Kidney capillary endothelial cell (primary cell): ENCODE data around the gene TRMU.
A peak's percentile ranks its signal among the peaks of the same experiment; 100 is the strongest.

Source experiments
- DNase-seq: peaks from one replicate; pipeline ENCODE4 v3.0.0-alpha.2; 2018; ENCODE audit warnings: low spot score

The TRMU gene

DNA sequence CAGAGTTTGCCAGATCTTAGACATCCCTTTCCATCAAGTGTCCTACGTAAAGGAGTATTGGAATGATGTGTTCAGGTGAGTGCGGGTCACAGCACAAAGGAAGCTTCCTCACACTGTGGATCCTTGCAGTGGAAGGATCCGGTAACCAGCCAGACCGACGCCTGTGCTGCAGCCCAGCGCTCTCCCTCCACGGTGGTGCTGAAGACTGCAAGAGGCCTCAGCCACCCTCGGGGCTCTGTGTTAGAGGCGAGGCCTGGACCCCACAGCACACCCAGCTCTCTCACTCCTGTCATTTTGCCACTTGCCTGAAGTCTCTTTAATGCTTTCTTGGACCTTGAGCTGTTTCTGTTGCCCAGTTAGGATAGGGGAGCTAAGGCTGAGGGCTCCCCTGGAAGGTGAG lies 2.4 kb downstream of the TRMU start:
- no peak for DNase-seq

DNA sequence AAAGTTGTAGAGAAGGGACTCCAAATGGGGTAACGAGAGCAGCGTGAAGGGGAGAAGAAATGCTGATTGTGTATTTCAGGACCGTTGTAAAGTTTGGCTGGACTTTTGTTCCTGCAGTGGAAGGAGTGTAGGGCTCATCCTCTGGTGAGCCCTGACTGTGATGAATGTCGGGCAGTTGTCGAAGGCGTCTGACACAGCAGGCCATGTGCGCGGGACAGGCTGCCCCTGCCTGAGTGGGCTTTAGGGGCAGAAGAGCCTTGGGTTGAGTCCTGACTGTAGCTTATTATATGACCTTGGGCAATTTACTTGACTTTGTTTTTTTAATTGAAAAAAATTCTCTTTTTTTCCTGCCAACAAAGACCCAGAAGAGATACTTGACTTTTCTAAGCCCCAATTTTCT lies 3.1 kb downstream of the TRMU start:
- DNase-seq: no peak

GRCh38 chr22:46339956-46340355 lies 4.4 kb downstream of the TRMU start:
- no peak for DNase-seq

- no peak for DNase-seq
Measured at GRCh38 chr22:46340676-46341075, 5.2 kb downstream of the TRMU start.

GRCh38 chr22:46346680-46347405 lies 11.3 kb downstream of the TRMU start:
- no peak for DNase-seq

DNA sequence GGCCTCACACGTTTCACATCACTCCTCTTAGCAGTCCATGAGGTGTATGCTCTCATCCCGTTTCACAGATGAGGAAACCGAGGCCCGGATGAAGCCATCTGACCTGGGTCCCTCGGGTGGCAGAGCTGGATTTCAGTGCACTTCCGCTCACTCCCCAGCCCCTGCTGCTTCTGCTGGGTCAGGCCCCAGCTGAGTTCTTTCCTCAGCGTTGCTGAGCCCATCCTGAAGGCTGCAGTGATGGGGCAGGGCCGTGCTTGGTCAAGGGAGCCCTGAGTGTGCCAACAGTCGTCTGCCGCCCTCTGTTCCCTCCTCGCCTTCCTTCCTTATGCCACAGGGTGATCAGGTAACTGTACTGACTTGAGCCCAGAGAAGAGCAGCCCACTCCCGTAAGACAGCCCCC lies 12.1 kb downstream of the TRMU start:
- DNase-seq: no peak

DNA sequence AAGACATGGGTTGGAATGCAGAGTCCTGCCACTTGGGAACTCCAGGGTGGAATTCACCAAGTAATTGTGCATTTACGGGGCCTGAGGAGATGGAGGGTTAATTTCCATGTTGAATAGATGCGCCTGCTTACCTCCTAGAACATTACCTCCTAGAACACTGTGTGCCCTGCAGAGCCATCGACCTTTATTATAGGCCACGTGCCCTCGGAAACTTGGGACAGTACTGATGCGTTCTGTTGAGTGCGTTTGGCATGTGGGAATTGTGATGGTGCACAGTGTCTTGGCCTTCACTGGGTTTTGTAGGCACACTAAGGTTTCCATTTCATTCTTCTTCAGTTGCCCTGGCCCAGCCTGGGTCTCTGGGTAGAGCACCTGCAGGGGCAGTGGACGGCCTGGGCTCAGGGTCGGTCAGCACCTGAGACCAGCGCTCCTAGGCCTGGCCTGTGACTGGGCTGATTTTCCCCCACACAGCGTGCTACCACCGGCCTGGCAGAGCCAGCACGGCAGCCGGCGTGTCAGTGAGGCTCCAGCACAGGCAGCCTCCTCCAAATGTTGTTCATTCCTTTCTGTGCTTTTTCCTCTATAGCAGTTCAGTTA lies 12.7 kb downstream of the TRMU start:
- DNase-seq: no peak

DNA sequence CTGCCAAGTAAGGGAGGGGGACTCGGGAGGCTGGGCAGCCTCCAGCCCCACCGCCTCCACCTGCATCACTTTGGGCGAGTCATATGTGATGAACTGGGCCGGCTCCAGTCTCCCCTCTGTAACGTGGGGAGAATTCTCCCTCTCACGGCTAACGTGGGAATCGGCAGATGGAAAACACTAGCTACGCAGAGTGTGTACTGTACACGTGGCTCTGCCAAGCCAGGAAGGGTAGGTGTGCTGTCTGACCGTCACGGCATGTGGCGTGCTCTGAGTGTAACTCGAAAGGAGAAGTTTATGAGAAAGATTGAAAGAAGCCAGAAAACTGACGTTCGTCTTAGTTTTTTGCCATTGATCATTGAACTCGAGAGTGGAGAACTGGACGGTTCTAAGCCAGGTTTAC lies 13.7 kb downstream of the TRMU start:
- no peak for DNase-seq

- DNase-seq: no peak
Measured at GRCh38 chr22:46349681-46350080, 14.2 kb downstream of the TRMU start.

DNA sequence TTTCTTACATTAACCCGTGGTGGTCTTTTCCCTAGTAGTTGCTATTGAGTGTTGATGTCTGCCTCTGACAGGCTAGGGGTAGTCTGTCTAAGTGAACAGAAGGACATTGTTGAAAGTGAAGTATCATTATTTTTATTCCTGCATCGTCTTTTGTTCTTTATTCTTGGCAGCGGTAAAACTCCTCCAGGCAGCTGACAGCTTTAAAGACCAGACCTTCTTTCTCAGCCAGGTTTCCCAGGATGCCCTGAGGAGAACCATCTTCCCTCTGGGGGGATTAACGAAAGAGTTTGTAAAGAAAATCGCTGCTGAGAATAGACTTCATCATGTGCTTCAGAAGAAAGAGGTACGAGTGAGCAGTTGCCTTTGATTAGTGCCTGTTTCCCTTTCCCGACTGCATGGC lies 14.6 kb downstream of the TRMU start:
- no peak for DNase-seq

DNA sequence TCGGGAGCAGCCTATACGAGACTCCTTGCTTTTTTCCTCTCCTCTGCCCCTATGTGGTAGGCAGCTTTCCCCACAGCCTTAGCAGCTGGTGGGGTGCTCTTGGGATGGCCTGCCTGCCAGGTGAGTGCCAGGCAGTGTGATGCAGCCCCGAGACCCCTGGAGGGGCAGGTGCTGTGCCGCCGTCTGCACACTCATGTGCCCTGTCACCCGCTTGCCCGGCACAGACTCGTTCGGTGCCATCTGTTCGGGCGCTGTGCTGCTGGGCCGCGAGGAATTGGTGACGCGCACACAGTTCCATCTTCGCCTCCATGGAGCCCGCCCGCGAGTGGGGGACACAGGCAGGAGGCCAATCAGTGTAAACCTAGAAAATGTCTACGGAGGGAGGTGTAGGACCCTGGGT lies 15.1 kb downstream of the TRMU start:
- no peak for DNase-seq

DNA sequence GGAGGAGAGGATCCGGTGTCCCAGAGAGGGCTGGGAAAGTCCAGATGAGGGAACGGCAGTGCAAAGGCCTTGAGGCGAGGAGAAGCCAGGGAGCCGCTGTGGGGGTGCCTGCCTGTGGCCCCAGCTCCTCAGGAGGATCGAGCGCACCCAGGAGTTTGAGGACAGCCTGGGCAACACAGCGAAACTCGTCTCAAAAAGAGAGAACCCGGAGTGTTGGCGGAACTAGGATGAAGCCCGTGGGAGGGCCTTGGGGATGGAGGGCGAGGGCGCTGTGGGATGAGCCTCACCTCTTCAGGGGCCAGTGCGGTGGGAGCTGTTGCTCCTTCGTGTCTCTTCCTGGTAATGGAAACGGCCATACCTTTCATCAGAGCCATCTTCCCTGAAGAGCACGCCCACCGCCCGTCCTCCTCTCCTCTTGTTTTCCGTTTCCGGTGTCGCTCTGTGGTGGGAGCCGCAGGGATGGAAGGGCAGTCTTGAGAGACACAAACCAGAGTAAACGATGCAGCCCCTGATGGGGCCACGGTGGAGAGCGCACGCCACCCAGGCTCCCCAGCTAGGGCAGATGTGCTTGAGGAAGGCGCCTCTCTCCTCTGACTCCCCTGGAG lies 15.7 kb downstream of the TRMU start:
- no peak for DNase-seq

DNA sequence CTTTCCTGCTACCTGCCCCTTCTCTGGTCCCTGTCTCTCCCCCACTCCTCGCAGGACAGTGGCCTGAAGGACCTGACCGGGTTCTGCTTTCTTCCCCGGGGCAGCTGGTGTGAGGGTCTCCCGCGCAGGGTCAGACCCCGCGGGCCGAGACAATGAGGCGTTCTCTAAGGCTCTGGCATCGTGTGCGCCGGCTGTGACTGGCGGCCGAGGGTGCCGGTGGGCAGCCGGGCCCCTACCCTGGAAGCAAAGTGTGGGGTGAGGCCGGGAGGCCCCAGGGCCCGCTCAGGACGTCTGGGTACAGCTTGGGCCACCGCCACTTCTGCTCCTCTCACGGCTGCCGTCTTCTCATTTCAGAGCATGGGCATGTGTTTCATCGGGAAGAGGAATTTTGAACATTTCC lies 16.3 kb downstream of the TRMU start:
- DNase-seq: no peak

DNA sequence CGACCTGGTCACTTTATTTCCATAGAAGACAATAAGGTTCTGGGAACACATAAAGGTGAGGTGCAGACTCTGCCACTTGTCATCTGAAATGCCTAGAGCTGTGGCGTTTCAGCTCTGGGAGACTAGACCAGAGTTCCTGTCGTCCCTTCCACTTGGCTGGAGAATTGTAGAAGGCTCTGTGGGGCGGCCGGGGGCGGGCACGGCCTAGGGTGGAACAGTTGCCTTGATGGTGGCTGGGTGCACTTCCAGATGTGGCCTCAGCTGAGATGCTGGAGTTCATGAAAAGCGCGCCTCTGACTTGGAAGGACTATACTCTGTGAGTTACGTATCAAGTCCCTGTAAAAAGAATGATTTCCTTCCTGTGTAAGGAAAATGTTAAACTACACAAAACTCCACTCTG lies 16.8 kb downstream of the TRMU start:
- no peak for DNase-seq

- DNase-seq: no peak
Measured at GRCh38 chr22:46352691-46353386, 17.3 kb downstream of the TRMU start.

GRCh38 chr22:46353483-46354105 lies 18.1 kb downstream of the TRMU start:
- DNase-seq: no peak

GRCh38 chr22:46354176-46354992 lies 18.9 kb downstream of the TRMU start:
- DNase-seq: no peak

DNA sequence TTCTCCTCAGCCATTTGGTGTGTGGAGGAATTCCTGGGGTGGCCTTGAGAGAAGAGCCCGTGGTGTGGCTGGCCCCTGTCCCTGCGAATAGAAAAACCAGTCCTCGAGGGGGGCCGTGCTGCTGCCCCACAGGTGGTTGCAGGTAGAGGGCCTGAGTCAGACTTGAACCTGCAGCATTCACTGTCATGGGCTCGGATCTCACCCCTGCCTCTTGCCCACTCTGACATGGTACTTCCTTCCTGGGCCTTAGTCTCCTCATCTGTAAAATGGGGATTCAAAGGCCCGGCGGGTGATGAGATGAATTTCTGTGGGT lies 19.4 kb downstream of the TRMU start:
- no peak for DNase-seq

- DNase-seq: peak; percentile 40
Measured at GRCh38 chr22:46355369-46355995, 20.0 kb downstream of the TRMU start.

DNA sequence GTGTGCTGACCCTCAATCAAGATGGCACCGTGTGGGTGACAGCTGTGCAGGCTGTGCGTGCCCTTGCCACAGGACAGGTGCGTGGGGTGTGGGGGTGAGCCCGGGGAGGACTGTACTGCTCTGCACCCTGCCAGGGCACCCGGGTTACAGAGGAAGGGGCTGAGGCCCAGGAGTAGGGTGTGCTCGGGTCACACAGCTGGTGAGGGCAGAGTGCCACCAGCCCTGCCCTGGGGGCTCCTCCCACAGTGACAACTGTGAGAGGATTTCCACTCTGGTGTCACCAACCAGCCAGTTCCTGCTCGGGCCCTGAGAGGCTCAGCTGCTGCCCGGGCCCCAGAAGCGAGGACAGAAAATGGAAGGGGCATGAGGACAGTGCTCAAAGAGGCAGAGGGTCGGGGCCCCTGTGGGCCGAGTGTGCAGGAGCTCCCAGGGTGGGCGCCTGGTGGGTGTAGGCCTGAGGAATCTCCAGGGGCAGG lies 20.5 kb downstream of the TRMU start:
- no peak for DNase-seq
